GM21423 (cell line): ENCODE data around the gene CARD14.

Experiments used
- ATAC-seq: cut with Tn5 transposase; IDR thresholded peaks from one replicate; pipeline ENCODE4 v1.9.1; 2021; ENCODE audit warnings: mild to moderate bottlenecking, moderate library complexity; ENCODE audit not compliant: unreplicated experiment

Gene CARD14

DNA sequence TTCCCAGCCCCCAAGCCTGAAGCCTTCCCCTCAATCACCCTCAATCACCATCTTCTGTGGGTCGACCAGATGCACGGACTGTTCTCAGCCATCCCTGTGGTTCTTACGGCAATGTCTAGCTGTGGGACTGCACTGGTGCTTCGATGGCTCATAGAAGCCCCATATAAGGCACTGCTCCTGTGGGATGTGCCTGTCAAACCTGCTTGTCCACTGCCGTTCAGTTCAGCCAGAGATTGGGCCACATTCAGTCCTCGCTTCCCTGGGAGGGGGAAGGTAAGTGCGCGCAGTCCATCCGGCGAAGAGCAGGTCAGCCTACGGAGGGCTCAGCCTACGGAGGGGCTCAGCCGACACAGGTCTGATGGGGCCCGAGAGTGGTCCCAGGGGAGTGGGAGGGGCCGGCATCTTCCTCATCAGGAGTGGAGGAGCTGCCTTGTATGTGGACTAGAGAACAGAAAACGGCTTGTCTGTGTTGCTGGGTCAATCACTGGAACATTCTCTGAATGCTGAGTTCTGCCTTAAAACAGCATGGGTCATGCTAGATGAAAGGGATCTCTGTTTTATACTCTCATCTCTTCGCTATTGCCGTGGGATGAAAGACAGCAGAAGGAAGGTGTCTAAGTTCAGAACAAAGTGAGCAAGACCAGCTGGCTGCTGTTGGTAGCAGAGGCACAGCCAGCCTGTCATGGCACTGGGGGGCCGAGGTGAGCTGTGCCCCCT lies at the start of gene CARD14:
Gene CARD14 (plus strand): TSS at position 247 of the 717 bp plus-strand sequence. CDS start 11,409 bp downstream, outside the sequence.
- ATAC-seq = no peak

DNA sequence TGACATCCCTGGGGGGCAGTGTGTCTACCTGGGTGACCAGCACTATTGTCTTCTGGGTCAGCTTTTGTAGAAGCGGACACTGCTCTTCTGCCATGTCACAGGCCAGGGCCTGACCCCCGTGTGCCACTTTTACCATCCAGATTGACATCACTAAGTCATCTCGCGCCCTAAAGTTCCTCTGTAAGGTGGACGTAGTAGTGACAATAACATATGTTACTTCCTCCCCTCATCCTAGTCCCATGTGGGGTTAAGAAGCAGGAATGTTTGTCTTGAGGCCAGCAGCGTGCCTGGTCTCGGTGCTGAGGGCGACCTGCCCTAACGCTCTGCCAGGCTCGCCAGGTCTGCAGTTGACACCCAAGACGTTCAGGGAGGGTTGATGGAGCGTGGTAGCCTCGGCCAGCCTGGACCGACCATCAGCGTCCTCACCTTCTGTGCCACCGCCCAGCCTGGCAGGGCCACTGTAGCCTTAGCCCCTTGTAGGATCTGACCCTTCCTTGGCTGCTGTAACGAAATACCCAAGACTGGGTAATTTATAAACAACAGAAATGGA lies 47.7 kb upstream of the CARD14 start:
- no peak for ATAC-seq

DNA sequence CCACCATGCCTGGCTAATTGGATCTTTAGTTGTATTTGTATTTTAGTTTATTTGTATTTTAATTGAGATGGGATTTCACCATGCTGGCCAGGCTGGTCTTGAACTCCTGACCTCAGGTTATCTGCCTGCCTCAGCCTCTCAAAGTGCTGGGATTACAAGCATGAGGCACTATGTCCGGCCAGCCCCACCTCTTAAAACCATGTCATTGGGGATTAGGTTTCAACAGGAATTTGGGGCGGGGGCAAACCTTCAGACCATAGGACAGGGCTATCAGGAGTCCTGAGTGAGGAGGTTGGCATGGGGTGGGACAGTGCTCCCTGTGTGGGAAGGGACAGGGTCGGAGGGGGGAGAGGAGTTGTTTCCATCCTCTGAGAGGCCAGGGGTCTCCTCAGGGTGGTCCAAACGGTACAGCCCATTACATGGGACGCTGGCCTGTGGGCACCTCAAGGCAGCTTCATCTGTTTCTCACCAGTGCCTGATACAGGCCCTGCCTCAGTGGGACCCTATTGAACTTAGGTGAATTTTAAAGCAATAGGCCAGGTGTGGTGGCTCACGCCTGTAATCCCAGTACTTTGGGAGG lies 46.8 kb upstream of the CARD14 start:
- no peak for ATAC-seq

DNA sequence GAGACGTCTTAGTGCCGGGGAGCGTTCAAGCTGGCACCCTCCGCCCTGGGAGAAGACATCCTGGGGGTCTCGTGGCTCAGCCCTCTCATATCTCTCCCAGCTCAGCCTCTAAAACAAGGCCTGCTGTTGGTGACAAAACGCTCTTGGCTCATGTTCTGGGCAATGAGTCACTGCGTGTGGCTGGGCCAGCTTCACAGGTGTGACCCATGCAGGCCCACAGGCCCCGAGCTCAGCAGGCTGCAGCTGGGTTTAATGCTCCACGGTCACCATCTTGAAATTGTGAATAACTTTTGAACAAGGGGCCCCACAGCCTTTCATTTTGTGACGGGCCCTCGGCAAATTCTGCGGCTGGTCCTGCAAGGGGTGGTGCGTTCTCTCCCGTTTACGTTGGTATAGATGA lies 46.0 kb upstream of the CARD14 start:
- ATAC-seq = no peak

DNA sequence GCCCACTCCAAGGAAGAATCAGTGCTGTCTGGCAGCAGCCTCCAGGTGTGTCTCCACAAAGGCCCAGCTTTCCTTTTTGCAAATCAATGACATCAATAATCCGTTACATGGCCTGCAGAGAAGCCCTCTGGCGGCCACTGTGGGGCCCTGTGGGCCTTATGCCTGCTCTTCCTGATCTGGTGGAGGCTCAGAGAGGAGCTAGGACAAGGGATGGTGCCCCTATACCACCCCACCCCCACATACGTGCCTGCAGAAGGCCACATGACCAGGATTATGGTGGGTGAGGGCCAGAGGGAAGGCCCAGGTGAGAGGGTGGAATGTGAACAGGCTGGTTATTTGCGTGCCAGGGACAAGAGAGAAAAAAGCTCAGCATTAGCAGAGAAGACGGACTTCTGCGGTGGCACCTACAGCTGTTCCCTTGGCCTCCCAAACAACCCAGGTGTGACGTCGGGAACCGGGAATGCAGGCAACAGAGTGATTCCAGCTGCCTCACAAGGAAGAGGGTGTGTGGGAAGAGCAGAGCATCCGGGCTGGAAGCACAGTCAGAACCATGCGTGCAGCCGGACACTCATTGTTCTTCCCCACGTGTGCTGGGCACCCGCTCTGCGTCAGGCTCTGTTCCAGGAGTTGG lies 45.4 kb upstream of the CARD14 start:
- no peak for ATAC-seq

DNA sequence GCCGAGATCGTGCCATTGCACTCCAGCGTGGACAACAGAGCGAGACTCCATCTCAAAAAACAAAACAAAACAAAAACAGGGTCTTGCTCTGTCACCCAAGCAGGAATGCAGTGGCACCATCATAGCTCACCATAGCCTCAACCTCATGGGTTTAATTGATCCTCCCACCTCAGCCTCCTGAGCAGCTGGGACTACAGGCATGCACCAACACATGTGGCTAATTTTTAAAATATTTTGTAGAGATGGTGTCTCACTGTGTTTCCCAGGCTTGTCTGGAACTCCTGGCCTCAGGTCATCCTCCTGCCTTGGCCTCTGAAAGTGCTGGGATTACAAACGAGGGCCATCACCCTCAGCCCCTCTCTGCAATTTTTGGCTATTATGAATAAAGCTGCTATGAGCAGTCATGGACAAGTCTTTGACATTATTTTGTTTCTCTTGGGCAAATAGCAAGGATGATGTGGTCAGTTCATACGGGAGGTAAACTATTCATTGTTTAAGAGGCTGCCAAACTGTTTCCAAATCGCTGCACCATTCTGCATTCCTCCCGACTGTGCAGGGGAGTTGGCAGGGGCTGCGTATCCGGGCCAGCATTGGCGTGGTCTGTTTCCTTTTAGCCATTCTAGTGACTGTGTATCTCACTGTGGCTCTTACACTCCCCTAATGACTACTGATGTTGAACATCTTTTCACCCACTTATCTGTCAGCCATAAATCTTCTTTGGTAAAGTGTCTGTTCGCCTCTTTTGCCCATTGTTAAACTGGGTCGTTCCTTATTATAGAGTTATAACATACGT lies 44.0 kb upstream of the CARD14 start:
- ATAC-seq = no peak

DNA sequence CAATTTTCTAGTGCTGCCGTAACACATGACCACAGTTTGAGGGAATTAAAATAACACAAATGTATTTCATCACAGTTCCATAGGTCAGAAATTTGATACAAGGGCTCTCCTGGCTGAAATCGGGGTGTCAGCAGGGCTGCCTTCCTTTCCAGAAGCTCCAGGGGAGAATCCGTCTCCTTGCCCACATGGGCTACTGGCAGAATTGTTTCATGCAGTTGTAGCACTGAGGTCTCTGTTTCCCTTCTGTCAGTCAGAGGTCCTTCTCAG lies 43.4 kb upstream of the CARD14 start:
- no peak for ATAC-seq

DNA sequence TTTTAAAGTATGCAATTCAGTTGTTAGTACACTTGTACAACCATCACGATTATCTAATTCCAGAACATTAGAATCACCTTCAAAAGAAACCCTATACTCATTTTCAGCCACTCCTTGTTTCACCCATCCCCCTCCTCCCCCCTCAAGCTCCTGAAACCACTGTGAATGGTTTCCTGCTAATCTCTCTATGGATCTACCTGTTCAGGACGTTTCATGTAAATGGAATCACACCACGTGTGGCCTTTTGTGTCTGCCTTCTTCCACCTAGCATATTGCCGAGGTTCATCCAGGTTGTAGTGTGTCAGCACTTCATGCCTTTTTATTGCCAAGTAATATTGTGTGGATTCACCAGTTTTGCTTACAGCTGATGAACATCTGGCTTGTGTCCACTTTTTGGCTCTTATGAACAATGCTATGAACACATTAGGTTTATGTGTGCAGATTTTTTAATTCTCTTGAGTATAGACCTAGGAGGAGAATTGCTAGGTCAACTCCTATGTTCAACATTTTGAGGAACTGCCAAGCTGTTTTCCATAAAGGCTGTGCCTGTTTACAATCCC lies 40.7 kb upstream of the CARD14 start:
- no peak for ATAC-seq

DNA sequence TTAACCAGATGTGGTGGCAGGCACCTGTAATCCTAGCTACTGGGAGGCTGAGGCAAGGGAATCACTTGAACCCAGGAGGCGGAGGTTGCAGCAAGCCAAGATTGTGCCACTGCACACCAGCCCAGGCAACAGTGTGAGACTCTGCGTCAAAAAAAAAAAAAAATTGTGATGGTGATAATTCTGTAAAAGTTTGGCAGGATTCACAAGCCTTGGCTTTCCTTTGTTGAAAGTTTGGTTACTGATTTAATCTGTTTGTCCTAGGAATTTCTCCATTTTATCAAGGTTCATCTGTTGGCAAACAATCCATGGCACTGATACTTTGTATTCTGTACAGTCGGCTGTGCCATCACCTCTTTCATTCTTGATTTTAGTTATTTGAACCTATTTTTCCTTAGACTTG lies 38.8 kb upstream of the CARD14 start:
- ATAC-seq = no peak

DNA sequence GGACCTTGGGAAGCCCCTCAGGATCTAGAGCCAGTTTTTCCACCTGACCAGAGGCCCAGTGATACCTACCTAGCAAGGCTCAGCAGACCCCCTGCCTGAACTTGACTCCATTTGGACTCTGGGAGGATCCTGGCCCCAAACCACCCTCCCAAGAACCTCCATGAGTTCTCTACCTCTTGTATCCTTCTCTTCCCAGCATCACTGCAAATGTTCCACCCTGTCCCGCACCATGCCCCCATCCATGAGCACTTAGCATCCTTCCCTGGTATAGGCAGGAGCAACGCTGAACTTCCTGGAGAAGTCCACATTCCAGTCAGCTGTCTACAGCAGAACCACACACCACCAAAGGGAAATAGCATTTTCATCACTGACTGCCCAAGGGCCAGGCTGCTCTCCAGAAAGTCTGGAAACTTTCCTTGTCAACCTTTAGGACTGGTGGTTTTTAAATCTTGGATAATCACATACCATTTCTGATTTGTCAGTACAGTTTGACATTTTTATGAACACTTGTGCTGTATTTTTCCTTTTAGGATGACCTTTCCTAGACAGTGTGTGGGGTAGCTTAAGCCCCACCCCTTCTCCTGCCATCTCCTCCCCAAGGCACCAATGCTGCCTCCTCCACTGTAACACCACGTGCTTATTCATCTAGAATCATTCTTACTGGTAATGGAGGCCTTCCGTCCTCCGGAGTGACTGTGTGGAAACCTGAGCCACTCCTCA lies 36.8 kb upstream of the CARD14 start:
- no peak for ATAC-seq

DNA sequence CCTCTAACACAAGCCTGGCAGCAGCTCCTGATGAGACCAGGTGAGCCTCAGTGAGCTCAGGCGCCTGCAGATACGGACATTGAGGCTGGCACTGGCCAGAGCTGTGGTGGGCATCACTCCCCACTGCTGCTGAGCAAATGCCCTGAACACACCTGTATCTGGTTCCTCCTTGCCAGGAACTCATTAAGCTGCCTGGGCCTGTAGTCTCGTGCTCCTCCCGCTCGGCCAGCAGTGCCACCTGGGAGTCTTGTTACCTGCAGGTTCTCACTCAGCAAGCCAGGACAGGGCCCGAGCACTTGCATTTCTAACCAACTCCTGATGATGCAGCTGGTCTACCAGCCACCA lies 36.2 kb upstream of the CARD14 start:
- ATAC-seq = no peak

DNA sequence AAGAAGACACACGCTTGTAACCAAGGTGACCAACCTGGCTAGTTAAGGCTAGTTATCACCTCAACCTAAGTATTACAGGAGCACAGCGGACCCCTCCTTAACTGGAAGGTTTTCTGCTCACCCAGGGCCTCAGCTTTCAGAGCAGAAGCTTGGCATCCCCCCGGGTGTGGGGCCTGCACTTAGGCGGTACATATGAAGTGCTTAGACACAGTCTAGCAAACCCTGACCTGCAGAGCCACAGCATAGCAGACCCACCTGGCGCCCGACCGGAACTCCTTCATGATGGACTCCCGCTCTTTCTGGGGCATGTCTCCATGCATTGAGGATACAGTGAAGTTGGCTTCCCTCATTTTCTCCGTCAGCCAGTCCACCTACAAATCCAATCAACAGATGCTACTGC lies 32.7 kb upstream of the CARD14 start:
- ATAC-seq = no peak

DNA sequence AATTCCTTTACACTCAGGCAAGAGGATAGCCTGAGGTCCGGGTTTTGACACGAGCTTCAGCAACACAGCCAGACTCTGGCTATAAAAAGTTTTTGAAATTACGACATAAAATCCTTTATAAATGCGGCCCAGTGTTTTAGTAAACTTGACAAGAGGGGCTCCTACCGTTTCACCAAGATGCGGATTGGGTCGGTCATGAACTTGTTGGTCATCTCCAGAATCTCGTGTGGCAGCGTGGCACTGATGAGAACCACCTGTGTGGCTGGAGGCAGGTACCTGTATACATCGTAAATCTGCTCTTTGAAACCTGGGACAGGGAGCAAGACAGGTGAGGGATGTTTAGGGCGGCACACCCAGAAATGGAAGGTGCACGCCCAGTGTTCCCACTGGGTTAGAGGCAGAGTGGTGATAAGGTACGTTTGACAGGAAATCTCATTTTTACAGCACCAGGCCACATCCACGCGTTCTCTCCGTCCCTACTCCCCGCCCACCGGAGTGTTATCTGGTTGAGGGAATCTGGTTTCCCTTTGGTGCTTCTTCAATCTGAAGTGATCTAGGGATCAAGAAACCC lies 30.9 kb upstream of the CARD14 start:
- ATAC-seq = no peak

DNA sequence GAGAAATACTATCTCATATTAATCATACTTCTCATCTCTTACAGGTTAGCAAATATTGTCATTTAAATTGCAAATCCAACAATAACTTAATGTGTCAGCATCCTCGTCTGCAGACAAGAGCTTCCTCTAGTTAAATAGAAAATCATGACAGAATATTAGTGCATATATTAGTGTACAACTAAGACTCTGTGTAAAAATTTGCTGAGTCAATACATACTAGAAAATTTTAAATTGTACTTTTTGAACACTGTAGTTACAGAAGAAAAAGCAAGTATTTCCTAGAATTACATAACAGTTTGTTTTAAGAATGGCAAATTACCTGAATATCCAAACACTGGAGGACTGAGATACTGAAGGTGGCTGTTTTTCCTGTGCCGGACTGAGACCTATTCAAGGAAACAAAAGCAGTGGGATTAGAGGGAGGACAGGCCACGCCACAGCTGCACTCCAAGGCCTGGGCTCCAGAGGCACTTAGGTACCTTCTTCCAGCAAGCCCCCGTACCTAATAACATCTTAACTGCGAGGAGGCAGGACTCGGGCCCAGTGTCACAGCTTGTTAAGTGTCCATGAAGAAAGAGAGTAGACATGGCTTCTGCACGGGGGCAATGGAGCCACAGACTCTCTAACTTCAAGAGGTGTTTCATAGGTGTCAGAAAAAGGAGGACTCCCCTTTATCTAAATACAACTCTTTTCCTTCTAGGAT lies 28.2 kb upstream of the CARD14 start:
- no peak for ATAC-seq

DNA sequence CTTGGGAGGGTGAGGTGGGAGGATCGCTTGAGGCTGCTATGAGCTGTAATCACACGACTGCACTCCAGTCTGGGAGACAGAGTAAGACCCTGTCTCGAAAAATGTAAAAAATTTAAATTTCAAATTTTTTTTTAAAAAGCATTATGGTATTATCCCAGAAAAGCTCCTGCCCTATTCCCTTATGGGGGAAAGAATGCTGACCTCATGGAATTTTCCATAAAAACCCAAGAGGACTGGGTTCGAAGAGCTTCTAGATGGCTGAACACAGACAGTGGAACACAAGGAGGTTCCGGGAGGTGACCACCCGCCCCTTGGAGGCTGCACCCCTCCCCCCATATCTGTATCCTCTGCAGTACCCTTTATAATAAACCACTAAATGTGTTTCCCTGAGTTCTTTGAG lies 26.9 kb upstream of the CARD14 start:
- no peak for ATAC-seq

DNA sequence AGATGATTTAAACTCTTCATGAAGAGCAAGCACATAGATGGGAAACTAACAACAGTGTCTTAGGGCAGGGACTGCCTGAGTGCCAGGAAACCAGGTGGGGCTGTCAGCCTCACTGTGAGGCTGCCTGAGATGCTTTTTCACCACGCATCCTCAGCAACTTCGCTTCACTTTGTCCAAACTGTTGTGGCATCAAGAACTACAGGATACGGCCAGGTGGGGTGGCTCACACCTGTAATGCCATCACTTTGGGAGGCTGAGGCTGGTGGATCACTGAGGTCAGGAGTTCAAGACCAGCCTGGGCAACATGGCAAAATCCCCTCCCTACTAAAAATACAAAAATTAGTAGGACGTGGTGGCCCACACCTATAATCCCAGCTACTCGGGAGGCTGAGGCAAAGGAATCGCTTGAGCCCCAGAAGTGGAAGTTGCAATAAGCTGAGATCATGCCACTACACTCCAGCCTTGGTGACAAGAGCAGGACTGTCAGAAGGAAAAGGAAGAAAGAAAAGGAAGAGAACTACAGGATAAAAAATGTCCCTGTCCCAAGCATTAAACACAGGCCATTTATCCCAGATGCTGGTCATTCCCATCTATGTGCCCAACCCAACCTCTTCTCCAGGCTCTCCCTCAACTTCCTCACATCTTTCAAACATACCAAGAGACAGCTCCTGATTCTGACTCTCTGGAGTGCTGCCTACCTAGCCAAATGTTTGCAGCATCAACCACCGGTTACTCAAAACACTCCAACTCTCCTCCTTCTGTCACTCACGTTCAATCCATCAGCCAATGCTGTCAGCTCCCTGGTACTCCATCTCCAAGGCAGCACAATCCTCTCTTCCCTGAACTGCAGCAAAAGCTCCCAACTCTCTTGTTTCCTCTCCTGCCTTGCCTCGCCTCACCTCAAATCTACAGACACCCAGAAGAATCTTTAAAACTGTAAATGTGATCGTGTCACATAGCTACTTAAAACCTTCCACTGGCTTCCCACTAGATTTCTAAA lies 24.5 kb upstream of the CARD14 start:
- ATAC-seq = no peak

DNA sequence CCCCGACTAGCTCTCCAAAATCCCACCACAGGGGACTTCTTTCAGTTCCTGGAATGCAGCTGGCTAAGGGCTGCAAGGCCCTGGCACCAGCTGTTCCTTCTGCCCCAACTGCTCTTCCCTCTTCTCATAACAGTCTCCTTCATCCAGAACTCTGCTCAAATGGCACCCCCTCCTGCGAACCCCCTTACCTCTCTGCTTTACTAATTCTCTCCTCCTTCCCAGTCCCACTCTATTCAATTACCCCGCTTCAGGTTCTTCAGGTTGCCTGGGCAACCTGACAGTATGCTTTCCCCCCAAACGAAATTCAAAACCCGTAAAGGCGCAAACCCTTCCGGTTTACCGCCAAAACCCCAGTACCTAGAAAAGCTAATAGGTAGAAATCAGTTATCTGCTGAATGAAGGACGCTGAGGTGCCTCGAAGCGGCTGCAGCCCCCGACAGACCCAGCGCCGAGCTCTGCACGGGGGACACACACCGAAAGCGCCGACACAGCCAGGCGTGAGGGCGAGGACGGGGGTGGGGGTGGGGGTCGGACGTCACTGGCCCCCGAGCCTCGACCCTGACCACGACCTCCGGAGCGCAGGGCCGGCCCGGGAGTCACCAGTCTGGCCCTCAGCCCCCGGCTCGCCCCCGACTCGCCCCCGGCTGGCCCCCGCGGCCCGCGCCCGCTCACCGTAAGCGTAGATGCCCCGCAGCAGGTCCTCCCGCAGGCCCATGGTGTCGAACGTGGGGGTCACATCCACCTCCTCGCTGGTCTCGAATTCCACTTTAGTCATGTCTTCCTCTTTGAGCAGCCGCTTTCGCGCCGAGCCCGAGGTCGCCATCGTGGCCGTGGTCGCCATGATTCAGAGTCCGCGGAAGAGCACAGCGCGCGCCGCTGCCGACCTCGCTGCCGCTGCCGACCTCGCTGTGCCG lies 23.5 kb upstream of the CARD14 start:
- ATAC-seq = peak; percentile 26
